Regular cardiac myocyte (primary cell): ENCODE measurements around the gene SESTD1. TPM values are rescaled to one million over a fixed set of nuclear protein-coding genes. Genes with fewer than 3 reads are reported as not detected.

Experiments used
- total RNA-seq: library from RNA; depleted of rRNA; stranded (reverse); fragments of >200 nt; gene quantifications from 2 replicates; pipeline ENCODE4 v1.2.3, GENCODE V29; 2014

The SESTD1 gene, protein sequence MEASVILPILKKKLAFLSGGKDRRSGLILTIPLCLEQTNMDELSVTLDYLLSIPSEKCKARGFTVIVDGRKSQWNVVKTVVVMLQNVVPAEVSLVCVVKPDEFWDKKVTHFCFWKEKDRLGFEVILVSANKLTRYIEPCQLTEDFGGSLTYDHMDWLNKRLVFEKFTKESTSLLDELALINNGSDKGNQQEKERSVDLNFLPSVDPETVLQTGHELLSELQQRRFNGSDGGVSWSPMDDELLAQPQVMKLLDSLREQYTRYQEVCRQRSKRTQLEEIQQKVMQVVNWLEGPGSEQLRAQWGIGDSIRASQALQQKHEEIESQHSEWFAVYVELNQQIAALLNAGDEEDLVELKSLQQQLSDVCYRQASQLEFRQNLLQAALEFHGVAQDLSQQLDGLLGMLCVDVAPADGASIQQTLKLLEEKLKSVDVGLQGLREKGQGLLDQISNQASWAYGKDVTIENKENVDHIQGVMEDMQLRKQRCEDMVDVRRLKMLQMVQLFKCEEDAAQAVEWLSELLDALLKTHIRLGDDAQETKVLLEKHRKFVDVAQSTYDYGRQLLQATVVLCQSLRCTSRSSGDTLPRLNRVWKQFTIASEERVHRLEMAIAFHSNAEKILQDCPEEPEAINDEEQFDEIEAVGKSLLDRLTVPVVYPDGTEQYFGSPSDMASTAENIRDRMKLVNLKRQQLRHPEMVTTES
- 20.5 and 24.8 TPM in 2 replicates for total RNA-seq

DNA sequence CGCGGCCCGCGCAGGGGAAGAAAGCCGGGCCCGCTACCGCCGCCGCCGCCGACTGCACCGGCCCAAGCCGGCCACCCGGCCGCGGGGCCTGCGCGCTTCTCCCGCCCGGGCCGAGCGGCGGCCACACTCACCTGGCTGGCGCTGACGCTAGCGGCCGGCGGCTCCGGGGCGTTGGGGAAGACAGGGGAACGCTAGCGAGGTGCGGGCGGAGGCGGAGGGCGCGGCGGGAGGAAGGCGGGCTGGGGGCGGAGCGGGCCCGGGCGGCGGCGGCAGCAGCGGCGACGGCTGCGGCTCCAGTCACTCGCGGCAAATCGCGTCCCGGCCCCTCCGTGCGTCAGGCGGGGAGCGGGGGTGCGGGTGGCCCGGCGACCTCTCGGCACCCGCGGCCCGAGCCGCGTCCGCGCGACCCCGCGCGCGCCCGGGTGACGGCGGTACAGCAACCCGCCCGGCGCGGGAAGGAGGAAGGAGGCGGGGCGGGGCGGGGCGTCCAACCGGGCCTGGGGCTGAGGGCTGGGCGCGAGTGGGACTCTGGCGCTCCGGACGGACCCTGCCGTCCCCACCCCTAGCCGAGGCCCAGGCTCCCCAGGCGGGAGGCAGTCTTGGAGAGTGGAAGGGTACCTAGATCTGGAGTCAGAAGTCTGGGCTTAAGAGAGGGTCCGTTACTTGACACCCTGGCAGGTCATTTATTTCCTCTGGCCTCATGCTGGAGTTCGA is at the start of gene SESTD1:
Gene SESTD1 (minus strand): TSS at position 465 of the 714 bp plus-strand sequence. CDS start 72,991 bp downstream, outside the sequence.

Other genes starting within 250 kb of the SESTD1 start
- 0.19 and 0.56 TPM in 2 replicates for gene CCDC141, start 214.7 kb downstream of the SESTD1 start, total RNA-seq